ENCODE results near the gene TES.

- TF ChIP-seq CTCF (IDR thresholded peaks at IDR 0.05) (no peak), POLR2A (IDR thresholded peaks at IDR 0.05) (no peak)
Observed at GRCh38 chr7:116239434-116239833, 29.1 kb downstream of the TES start.

Measured in right lobe of liver (tissue), 4 donors.